Measurements from ENCODE around the gene TMEM95. TPM values are rescaled to one million over a fixed set of nuclear protein-coding genes. Genes with fewer than 3 reads are reported as not detected.
"Not testable (repeated sequence)": the region's sequence is repeated elsewhere in the genome, so short reads cannot be mapped to it uniquely, and the experiment has no call there.

The TMEM95 gene
- total and polyA plus RNA-seq, 10 donors: not detected

DNA sequence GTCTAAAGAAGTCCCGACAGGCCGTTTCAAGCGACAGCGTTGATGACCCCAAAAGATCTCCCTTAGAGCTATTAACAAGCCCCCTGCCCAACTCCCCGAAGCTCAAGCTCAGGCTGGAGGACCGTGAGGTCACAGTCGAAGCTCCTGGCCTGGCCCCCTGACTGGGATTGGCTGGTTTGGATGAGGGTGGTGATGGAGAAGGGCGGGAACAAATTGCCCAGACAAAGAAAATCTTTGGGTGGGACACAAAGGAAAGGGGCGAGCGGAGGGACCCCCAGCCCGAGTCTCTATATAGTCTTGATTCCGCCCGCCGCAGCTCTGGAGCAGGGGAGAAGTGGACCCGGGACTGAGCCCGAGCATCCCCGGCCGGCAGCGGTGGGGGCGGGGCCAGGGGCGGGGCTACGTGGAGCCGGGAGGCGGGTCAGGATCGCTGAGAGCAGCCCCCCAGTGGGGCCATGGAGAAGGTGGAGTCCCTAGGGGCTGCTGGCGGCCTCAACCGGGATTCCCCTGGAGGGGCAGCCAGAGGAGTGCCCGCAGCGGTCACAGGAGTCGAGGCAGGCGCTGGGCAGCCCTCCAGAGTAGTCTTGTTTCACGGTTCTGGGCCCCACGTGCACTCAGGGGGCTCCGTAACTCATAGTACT lies 24.8 kb upstream of the TMEM95 start:
- Histone ChIP-seq H3K27ac (peak overlapping the region; percentile 89 to 95 (median 93)), H3K4me1 (peaks cover 6 to 75% (median 37%) of the 10 kb centered on the region in 6 donors), H3K36me3 (peaks cover 0 to 23% (median 12%) of the 10 kb centered on the region in 6 donors), H3K27me3 (replicated peaks in 1 of 7) (no peaks in the 10 kb centered on the region), H3K9me3 (no peaks in the 10 kb centered on the region), H3K4me3 (peak overlapping the region; percentile 77 to 95 (median 87))
- 0 to 2% (median 1%) methylated on average over 2 to 34 of the region's 34 CpGs for WGBS, 5 donors
- peak; percentile 95 for DNase-seq
- intact Hi-C loops (cut with DNase I; ENCODE audit: low total_unique reads): no loop called here
- no peak for TF ChIP-seq CTCF (IDR thresholded peaks at IDR 0.05 in 8 of 11, conservative IDR thresholded peaks at IDR 0.05 in 3 of 11)
- TF ChIP-seq POLR2AphosphoS5 (IDR thresholded peaks at IDR 0.05): no peak
- no peak for TF ChIP-seq POLR2A (IDR thresholded peaks at IDR 0.05)

- WGBS, 5 donors: 61 to 94% (median 72%) methylated on average over 5 to 13 of the region's 13 CpGs
- DNase-seq: peak; percentile 85
- Histone ChIP-seq H3K4me1 (peaks cover 6 to 80% (median 41%) of the 10 kb centered on the region in 6 donors), H3K27me3 (replicated peaks in 1 of 7) (no peaks in the 10 kb centered on the region), H3K4me3 (peak overlapping the region; percentile 77 to 95 (median 87)), H3K27ac (peak overlapping the region; percentile 89 to 95 (median 93)), H3K36me3 (peaks cover 0 to 18% (median 9%) of the 10 kb centered on the region in 6 donors), H3K9me3 (no peaks in the 10 kb centered on the region)
- intact Hi-C loops (cut with DNase I; ENCODE audit: low total_unique reads): no loop called here
- TF ChIP-seq POLR2A (IDR thresholded peaks at IDR 0.05): no peak
- no peak for TF ChIP-seq CTCF (IDR thresholded peaks at IDR 0.05 in 8 of 11, conservative IDR thresholded peaks at IDR 0.05 in 3 of 11)
- no peak for TF ChIP-seq POLR2AphosphoS5 (IDR thresholded peaks at IDR 0.05)
These were observed 24.3 kb upstream of the TMEM95 start for GRCh38 chr17:7330638-7331015.

DNA sequence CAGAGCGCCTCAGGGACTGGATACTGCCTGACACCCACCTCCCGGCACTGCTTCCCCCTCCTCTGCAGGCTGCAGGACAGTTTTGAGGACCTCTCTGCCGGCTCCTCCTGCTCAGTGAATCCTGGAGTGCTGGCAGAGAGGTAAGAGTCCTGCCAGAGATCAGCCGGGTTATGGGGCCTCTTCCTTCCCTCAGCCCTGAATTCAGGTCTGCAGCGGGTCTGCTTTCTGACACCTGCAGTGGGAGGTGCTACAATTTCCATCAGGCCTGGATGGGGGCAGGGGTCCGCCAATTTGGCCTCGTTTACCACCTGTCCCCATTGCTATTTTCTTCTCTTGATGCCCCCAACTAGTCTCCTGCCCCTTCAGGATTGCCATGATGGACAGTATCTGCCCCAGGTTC lies 22.8 kb upstream of the TMEM95 start:
- Histone ChIP-seq H3K27ac (peak overlapping the region in 6 of 8 donors; percentile 32 to 78 (median 66)), H3K9me3 (no peaks in the 10 kb centered on the region), H3K36me3 (peaks cover 0 to 3% (median 0%) of the 10 kb centered on the region in 6 donors), H3K4me1 (peaks cover 6 to 91% (median 47%) of the 10 kb centered on the region in 6 donors), H3K27me3 (replicated peaks in 1 of 7) (no peaks in the 10 kb centered on the region), H3K4me3 (no peak overlapping the region)
- DNase-seq: no peak
- 31 to 48% (median 41%) methylated on average over 7 of the region's 7 CpGs for WGBS, 5 donors
- intact Hi-C loops (cut with DNase I; ENCODE audit: low total_unique reads): no loop called here
- TF ChIP-seq POLR2A (IDR thresholded peaks at IDR 0.05) (no peak), POLR2AphosphoS5 (IDR thresholded peaks at IDR 0.05) (no peak), CTCF (IDR thresholded peaks at IDR 0.05 in 8 of 11, conservative IDR thresholded peaks at IDR 0.05 in 3 of 11) (no peak)

DNA sequence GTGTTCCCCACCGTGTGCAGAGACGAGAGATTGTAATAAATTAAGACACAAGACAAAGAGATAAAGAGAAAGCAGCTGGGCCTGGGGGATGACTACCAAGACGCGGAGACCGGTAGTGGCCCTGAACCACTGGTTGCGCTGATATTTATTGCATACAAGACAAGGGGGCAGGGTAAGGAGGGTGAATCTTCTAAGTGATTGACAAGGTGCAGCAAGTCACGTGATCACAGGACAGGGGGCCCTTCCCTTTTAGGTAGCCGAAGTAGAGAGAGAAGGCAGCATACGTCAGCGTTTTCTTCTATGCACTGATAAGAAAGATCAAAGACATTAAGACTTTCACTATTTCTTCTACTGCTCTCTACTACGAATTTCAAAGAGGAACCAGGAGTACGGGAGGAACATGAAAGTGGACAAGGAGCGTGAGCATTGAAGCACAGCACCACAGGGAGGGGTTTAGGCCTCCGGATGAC lies 22.3 kb upstream of the TMEM95 start:
- DNase-seq; intact Hi-C loops (cut with DNase I; ENCODE audit: low total_unique reads); H3K27me3 ChIP-seq (replicated peaks in 1 of 7); H3K4me3 ChIP-seq; H3K9me3 ChIP-seq; H3K36me3 ChIP-seq: not testable (repeated sequence)
- 32 to 44% (median 34%) methylated on average over 13 to 14 of the region's 14 CpGs for WGBS, 5 donors
- Histone ChIP-seq H3K4me1 (peaks cover 12 to 91% (median 52%) of the 10 kb centered on the region in 6 donors), H3K27ac (peak overlapping the region in 5 of 8 donors; percentile 44 to 78 (median 70))
- TF ChIP-seq POLR2AphosphoS5 (IDR thresholded peaks at IDR 0.05): peak in 1 of 3 donors; percentile 50

All from spleen (tissue), 11 donors.